NCI-H146 treated with DMSO at 0.1 percent for 48 hours (cell line): ENCODE results near the gene THOP1.

Source experiments
- DNase-seq: peaks from one replicate; lab custom pipeline; 2025; ENCODE audit not compliant: unreplicated experiment; lab: John Stamatoyannopoulos, UW

THOP1 gene

GRCh38 chr19:2761876-2762782 is 23.2 kb upstream of the THOP1 start:
- no peak for DNase-seq

DNA sequence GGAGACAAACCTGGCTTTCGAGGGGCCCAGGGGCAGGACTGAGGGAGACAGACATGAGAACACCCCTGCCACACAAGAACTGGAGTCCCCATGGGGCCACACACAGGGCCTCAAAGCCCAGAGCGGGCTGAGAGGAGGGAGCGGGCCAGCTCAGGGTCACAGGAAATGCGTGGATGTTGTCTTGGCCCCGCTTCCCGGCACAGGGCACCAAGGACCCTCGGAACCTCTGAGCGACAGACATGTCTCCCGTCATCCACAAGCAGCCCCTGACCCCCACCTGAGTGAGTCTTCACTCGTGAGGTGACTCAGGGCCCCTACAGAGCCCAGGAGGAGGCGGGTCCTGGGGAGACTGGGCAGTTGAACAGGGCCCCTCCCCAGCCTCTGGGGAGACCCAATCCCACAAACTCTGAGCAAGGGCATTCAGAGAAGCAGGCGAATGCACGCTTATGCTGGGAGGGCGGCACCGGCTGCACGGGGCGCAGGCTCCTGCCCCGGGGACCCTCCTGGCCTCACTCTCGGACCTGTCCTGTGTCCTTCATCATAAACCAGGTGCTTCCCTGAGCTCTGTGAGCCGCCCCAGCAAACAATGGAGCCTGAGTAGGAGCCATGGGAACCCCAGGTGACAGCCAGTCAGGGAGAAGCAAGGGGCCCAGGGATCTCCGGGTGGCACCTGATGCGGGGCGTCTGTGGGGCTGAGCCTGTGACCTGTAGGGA is 22.4 kb upstream of the THOP1 start:
- no peak for DNase-seq

DNA sequence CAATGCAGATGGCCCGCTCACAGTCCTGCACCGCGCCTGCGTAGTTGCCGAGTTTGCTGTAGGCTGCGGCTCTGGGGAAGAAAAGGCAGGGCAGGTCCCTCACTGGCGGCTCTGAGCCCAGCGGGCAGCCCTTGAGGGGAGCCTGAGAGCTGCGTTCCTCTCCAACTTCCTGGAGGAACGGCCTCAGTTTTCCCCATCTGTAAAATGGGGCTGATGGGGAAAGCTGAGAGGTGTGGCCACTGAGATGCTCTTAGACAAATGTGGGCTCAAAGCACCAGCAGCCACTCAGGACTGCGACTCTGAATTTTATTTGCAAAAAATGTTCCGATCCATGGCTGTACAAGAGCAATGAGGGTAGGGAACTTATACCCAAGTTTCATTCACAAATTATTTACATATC is 21.6 kb upstream of the THOP1 start:
- no peak for DNase-seq

- DNase-seq, result no peak
Observed at GRCh38 chr19:2764945-2765344, 20.4 kb upstream of the THOP1 start.

- DNase-seq, result no peak
Observed at GRCh38 chr19:2765376-2765775, 19.9 kb upstream of the THOP1 start.

DNA sequence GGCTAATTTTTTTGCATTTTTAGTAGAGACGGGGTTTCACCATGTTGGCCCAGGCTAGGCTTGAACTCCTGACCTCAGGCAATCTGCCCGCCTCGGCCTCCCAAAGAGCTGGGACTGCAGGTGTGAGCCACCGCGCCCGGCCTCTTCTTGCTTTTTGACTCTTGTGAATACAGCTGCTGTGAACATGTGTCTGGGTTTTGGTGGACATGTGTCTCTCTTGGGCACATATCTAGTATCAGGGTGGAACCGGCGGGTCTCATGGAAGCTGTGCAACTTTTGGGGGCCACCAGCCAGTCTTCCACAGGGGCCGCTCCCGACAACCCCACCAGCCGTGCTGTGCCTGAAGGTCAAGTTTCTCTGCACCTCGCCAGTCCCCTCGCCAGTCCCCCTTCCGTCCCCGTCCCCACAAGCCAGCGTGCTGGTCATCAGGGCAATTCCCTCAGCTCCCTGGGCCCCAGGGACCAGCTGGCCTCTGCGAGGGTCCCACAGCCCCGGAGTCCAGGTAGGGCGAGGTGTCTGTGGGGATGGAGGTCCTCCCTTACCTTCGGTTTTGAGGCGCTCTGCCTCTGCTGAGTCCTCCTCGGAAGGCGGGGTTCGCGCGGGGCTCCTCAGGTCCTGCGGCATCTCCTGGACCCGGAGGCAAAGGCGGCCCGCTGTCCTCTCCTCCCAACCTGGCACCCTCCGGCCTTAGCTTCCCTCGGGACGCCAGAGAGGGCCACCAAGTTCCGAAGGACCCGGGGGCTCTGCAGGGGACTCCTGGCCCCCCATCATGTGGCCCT is 18.5 kb upstream of the THOP1 start:
- DNase-seq, result no peak

GRCh38 chr19:2767688-2768087 is 17.6 kb upstream of the THOP1 start:
- no peak for DNase-seq

DNA sequence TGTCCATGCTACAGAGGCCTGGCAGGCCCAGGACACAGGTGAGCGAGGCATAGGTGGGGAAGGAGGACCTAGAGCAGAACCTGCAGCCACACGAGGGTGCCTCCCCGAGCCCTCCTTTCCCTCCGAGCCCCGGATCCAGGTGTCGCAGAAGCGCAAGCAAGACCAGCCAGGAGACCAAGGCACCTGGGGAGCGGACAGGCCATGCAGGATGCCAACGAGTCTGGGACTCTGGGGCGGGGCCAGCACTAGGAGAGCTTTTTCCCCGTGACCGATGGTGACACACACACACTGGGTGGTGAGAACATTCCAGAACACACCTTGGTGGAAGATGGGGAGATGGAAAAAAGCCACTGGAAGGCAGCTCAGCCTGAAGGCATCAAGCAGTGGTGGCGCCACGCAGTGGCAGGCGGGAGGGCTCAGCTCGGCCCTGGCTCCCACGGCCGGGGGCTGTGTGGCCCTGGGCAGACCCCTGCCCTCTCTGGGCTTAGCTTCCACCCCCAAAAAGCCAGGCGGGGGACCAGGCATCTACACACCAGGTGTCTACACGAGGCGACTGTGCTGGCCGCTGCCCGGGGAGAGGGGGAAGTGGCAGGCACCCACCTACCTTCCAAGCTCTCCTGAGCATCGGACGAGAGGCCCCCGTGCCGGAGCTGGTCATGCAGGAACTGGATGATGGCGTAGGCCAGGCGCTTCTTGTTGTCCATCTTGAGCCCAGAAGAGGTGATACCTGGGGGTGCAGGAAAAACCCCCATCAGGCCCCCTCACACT is 16.8 kb upstream of the THOP1 start:
- no peak for DNase-seq

DNA sequence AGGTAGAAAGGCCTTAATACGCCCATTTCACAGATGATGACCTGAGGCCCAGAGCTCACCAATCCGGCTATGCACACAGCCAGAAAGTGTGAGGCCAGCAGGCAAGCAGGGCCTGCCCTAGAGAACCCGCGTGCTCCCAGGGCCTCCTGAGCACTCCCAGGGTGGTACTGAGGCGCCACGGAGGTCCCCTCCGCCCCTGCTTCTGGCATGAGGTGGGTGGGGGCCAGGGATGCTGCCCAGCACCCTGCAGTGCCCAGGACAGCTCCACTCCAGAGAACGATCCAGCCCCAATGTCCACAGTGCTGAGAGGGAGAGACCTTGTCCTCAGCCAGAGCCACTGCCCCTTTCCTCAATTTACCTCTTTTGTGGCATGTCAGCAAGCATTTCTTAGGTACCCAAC is 16.1 kb upstream of the THOP1 start:
- no peak for DNase-seq

GRCh38 chr19:2770055-2771013 is 15.0 kb upstream of the THOP1 start:
- DNase-seq, result no peak

DNA sequence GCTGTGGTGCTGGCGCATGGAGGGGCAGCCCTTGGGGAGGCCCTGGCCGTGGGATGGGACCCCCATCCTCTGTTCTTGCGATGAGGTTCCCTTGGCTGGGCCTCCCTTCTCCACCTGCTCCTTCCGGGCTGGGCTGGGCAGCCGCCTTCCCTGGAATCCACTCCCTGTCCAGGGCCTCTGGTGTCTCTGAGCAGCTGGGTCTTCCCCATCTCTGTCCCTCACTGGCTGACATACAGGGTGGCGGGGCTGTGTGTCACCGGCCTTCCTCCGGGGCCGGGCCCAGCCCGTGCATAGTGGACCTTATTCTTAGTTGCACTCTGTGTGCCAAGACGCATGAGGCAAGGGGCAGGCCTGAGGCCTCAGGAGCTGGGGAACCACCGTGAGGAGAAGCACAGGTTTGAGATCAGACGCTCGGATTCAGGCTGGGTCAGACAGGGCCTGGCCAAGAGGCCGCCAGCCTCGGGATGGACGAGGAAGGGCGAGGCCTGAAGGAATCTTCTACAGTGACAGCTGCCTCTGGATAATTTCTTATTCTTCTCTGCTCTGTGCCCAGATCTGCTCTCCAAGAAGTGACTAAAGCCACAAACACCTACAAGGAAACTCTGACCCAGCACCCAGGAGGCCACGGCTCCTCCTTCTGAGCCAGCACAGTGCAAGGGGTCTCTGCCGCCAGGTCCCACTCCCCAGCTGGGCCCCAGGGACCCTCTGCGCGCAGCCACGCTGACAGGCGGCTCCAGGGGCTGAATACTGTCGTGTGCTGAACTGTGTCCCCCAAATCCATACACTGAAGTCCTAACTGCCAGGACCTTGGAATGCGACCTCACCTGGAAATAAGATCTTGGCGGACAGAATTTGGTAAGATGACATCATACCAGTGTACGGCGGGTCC is 13.3 kb upstream of the THOP1 start:
- DNase-seq, result no peak

DNA sequence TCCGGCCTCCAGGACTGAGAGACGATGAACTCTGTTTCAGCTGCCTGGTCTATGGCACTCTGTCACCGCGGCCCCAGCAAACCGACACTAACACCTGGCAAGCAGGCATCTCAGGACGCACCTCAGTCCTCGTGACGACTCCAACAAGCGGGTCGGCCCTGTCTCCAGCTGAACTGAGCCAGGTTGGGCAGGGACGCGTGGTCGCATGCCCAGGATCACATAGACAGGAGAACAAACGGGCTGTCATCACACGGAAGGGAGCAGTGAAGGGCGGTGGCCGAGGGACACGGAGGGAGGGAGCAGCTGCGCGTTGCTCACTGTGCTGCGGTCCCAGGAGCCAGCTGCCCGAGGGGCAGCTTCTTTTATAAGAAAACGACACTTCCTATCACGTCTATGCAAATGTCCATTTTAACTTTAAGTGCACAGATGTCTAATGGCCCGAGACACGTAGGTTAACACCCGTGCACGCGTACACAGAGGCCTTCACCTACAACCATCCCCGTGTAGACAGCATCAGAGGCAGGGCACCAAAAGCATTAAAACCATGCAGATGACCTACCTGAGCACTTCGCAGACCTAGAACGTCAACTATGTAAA is 11.1 kb upstream of the THOP1 start:
- DNase-seq, result no peak

- DNase-seq, result no peak
Observed at GRCh38 chr19:2774953-2775555, 10.2 kb upstream of the THOP1 start.

DNA sequence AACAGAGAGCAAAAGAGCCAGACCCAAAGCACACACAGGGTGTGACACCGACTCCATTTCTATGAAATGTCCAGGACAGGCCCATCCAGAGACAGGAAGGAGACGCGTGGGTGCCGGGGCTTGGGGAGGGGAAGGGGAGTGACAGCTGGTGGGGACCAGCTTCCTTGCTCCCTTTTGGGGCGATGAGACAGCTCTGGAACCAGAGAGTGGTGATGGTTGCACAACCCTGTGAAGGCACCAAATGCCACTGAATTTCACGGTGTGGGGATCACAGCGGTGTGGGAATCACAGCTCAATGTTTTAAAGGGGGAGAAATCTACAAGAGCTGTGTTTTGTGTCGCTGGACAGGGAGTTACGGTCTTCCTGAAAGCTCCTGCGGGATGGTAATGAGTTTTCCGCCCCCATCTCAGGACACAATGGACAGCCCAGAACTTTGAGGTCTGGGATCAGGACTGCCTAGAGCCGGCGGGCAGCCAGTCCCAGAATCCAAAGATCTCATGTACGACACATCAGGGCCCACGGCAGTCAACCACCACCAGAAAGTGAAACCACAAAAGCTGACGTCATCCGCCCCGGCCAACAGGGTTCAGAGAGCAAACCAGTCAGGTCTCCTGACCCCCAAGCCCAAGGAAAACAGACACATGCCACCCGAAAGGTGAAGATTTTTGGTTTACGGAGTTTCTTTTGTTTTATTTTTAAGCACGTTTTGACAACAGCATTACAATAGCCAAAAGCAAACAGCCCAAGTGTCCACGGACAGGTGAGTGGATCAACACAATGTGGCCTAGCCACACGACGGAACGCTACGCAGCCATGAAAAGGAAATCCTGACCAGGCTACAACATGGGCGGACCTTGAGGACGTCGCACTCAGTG is 9.5 kb upstream of the THOP1 start:
- no peak for DNase-seq

DNA sequence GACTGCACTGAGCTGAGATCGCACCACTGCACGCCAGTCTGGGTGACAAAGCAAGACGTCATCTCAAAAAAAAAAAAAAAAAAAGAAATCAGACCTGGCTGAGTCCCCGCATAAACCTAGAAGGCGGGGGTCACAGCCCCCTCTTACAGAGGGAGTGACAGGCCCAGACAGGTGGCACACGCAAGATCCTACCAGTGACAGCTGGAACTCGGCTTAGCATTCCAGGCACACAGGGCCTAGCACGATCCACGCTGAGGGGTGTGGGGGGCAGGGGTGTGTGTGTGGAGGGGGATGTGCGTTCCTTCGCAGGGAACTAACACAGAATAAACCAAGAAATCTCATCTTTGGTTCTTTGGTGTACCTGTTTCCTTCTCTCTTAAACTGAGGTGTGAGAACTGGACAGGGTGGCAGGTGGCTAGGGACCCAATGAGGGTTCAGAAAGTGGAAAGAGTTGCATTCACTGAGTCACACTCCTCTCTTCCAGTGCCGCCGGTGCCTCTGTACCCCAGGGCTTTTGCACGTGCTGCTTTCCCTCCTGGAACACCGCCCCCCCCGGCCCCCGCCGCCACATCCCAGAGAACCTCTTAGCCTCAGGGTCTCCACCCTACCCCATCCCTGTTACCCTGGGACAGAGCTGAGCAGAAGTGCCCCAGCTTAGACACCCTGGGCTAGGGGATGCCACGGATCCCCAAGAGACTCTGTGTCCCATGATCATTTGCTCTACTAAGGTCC is 7.2 kb upstream of the THOP1 start:
- no peak for DNase-seq

DNA sequence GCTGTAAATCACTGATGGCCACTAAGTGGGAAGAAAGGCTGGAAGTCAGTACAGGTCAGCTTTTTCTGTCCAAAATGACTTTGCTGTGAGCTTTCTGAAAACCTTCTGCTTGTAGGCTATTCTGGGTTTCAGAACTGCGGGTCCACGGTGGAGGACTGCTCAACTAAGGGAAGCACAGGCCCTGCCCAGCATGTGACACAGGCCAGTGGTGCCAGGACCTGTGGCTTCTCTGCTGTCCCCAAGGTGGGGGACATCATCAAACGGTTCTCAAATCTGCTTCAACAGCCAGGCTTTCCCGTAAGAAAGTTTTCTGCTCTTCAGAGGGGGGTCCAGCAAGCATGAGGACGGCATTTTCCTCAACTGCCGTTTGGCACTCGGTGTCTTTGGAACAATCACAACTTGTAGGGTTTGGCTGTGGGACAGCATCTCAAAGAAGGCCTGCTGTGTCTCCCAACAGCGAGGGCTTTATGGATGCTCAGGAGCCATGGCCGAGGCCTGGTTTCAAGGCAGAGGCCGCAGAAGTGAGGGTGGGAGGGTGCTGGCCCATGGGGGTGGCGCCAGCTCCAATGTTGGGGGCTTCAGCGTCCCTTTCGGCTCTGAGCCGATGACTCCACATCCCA is 6.1 kb upstream of the THOP1 start:
- no peak for DNase-seq
